ENCODE data around the gene MFSD11.
A peak's percentile ranks its signal among the peaks of the same experiment; 100 is the strongest.
"Not testable (repeated sequence)": the region's sequence is repeated elsewhere in the genome, so short reads cannot be mapped to it uniquely, and the experiment has no call there.

The MFSD11 gene

DNA sequence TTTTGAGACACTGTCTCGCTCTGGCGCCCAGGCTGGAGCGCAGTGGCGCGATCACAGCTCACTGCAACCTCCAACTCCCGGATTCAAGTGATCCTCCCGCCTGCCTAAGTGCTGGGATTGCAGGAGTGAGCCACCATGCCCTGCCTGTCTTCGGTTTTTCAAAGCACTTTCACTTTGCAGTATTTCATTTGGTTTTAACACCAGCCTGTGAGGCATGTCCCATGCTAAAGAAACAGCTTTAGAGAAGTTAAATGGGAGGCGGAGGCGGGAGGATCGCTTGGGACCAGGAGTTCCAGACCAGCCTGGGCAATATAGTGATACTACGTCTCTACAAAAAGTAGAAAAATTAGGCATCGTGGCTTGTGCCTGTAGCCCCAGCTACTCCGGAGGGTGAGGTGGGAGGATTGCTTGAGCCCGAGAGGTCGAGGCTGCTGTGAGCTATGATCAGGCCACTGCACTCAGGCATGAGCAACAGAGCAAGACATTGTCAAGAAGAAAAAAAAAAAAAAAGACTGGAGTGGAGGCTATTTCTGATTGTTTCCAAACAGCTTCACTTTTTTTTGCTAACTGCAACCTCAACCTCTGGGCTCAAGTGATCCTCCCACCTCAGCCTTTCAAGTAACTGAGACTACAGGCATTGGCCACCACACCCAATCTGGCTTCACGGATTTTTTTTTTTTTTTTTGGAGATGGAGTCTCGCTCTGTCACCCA, 10.0 kb upstream of the MFSD11 start:
- peak; percentile 72 for DNase-seq

DNA sequence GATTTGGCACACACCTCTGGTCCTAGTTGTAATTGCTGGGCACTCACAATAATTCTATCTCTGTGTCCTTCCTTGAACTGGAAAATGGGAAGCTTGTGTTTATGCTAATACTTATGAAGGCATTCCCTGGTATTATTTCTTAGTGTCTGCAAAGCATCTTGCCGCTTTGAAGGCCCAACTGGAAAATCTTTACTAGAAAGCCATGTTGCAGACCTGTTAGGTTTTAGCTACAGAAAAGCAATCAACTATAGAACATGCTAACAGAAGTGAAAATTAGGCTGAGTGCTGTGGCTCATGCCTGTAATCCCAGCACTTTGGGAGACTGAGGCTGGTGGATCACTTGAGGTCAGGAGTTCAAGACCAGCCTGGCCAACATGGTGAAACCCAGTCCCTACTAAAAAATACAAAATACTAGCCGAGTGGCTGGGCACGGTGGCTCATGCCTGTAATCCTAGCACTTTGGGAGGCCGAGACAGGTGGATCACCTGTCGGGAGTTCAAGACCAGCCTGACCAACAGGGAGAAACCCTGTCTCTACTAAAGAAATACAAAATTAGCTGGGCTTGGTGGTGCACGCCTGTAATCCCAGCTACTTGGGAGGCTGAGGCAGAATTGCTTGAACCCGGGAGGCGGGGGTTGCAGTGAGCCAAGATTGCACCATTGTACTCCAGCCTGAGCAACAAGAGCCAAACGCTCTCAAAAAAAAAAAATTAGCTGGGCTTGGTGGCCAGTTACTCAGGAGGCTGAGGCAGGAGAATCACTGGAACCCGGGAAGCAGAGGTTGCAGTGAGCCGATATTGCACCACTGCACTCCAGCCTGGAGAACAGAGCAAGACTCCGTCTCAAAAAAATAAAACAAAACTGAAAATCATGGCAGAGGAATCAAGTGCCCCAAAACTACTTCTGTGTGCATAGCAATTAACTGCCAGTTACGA, 5.9 kb upstream of the MFSD11 start:
- DNase-seq = not testable (repeated sequence)

DNA sequence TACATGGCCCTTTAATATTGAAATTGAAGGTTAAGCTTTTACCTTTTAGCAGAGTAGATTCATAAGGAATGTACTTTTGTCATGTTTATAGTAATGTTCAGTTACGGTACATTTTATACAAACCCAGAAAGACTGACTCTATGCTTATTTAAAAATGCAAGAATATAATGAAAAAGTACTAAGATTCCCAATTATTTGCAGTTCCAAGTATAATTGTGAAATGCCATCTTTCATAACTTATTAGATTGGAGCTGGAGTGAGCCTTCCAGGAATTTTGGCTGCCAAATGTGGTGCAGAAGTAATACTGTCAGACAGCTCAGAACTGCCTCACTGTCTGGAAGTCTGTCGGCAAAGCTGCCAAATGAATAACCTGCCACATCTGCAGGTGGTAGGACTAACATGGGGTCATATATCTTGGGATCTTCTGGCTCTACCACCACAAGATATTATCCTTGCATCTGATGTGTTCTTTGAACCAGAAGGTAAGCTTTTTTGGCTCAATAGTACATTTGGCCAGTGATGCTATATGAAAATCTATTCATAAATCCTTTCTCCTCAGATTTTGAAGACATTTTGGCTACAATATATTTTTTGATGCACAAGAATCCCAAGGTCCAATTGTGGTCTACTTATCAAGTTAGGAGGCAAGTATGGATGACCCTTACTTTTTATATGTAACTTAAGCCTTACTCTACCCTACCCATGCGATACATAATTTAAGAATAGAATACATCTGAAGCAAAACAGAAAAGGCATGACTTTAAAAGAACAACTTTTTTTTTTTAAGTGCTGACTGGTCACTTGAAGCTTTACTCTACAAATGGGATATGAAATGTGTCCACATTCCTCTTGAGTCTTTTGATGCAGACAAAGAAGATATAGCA, 4.9 kb upstream of the MFSD11 start:
- no peak for DNase-seq

DNA sequence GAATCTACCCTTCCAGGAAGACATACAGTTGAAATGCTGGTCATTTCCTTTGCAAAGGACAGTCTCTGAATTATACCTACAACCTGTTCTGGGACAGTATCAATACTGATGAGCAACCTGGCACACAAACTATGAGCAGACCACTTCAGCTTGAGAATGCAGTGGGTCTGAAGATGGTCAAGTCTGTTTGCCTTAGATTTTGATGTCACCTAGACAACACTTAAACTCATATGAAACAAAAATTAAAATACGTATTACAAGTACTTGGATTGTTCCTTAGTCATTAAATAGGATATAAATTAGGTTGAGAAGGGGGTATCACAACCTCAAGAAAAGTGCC, 4.3 kb upstream of the MFSD11 start:
- no peak for DNase-seq

DNA sequence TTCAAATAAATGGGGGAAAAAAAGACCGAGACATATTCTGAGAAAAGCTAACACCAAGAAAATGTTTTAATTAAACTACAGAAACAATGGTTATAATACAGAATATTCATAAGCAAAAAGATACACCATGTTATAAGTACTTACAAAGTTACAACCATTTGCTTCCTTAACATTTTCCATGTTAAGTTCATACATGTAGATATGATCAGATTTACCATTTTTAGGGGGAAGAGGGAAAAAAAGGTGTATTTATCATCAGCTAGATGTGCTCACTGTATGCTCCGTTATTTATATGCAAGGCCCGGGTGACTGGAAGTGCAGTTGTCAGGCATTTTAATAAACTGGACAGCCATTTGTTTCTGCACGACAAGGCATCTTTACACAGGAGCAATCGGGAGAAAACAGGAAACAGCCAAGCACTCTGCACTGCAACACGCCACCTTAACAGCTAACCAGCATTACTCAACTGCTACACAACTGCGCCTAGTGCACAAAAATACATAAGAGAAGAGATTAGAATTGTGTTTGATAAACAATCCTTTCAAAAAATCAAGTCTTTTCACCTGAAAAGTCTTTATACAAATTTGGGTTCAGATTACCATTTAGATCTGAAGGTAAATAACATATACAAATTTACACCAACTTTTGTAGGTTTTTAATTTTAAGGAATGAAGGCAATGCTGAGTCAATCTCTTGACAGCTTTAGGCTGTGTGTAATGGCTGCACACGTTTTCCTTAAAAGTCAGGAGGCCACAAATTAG, 3.7 kb upstream of the MFSD11 start:
- DNase-seq = no peak

DNA sequence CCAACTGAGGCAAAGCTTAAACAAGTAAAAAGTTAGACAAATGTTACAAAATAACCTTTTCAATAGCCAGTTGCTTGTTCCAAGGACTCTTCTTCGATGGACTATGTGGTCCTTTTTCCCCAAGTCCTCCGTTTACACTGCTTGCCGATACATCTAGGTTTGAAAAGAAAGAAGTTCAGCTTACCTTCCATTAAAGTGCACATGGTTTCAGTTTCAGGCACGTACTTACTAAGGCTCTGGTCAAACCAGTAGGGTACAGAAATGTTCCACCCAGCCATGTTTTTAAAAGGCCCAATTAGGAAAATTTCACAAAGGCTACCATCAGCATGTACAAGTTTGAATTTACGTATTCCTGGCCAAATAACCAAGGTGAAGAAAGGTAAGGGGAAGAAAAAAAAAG, 2.9 kb upstream of the MFSD11 start:
- DNase-seq = no peak

DNA sequence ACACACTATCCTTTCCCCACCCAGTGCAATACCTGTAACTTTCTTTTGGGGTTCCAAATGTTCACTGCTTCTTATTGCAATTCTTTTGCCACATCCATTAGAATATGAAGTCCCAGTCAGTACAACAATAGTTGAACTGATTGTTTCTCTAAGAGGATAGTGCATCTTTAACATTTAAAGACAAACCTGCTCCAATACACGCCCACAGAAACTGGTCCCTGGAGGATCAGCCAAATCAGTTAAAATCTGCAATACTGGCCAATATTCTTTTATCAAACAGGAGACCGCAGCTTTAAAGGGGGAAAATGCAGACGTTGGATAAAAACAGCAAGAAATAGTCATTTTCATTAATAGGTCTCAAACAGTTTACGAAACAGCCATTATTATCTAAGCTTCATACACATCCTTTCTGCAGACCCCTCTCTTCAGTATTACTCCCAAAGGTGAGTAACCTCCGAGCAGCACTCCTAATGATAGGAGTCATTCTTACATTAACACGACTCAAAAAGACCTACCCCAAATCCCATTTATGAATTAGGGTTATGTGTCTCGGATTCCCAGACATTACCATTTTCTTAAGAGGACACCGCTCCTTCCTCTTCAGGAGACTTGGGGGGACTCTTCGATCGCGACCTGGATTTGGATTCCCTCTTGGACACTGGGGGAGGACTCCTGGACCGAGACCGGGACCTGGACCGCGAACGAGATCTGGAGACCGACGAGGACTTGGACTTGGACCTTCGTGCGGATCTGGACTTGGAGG, 2.2 kb upstream of the MFSD11 start:
- no peak for DNase-seq

DNA sequence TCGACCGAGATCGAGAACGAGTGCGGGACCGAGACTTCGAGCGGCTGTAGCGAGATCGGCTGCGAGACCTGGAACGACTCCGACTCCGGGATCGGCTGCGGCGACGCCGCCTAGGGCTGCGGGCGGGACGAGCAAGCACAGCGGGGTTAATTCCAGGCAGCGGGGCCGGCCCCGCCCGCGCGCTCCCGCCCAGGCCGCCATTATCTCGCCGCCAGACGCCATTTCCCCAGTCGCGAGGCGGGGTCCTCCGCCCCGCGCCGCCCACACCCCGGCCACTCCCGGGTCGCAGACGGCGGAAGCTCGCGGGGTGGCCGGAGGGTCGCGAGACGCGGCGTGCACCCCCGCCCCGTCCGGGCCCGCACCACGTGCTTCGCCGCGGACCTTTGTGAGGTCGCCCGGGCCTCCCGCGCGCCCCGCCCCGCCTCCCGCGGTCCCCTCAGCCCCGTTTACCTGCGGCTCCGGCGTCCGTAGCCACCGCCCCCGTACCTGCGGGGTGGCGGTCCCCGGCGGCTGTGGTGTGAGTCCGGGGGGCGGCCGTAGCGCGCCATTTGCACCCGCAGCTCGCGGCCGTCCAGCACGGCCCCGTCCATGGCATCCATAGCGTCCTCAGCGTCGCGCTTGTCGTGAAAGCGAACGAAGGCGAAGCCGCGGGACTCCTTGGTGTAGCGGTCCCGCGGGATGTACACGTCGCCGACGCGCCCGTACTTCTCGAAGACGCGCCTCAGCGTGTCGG, 1.4 kb upstream of the MFSD11 start:
- DNase-seq = peak; percentile 91

DNA sequence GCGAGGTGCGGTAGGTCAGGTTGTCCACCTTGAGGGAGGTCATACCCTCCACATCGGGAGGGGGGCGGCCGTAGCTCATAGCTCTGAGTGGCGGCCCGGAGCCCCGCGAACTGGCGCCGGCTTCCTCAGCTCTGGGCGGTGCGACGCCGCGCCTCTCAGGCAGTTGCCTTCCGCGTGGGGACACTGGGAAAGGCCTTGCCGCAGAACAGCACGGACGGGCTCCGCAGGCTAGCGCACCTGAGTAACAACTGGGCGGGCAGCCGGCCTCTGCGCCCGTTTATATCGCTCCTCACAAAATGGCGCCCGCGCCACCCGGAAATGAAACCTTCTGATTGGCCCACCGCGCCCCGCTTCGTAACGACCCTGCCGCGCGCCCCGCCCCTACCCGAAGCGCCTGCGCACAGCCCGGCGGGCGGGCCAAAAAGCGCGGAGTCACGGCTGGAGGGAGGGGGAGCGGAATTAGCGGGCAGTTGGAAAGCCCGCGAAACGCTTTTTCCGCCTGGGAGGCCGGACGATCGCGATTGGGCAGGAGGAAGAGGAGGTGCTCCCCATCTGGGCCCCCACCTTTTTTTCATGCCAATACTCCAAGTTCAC, 740 bp upstream of the MFSD11 start, which contains the start of gene SRSF2:
SRSF2 (minus strand) TSS at position 250 of the 594 bp plus-strand sequence; CDS start at position 79, 171 bp downstream.
- DNase-seq = peak; percentile 100

DNA sequence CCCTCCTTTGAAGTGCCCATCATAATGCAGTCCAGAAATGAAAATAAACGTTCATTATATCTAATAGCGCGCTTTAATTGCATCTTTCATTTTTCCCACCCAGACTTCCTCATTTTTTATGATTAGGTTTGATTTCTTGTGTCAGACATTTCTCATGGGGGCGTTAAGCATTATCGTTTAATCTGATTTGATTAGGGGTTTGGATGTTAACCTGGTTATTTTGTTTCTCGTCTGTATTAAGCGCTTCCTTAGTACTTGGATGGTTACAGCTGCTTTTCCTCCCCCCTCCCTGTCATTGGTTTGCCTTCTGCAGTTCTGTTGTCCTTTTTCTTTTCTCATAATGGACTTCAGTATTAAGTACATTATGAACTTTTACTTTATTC, 540 bp downstream of the MFSD11 start:
- no peak for DNase-seq

DNA sequence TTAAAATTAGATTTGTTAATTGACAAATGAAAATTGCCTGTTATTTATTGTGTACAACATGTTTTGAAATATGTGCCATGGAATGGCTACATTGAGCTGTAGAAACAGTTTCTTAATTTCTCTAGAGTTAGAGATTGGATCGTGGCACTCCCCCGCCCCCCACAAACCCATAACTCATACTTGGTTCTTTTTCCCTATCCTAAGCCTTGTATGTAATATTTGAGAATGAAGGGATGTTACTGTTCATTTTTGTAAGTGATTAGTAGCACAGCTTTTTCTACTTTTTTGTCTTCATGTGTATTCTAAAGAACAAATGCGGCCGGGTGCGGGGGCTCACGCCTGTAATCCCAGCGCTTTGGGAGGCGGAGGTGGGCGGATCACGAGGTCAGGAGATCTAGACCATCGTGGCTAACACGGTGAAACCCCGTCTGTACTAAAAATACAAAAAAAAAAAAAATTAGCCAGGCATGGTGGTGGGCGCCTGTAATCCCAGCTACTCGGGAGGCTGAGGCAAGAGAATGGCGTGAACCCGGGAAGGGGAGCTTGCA, 1.7 kb downstream of the MFSD11 start:
- DNase-seq = not testable (repeated sequence)

DNA sequence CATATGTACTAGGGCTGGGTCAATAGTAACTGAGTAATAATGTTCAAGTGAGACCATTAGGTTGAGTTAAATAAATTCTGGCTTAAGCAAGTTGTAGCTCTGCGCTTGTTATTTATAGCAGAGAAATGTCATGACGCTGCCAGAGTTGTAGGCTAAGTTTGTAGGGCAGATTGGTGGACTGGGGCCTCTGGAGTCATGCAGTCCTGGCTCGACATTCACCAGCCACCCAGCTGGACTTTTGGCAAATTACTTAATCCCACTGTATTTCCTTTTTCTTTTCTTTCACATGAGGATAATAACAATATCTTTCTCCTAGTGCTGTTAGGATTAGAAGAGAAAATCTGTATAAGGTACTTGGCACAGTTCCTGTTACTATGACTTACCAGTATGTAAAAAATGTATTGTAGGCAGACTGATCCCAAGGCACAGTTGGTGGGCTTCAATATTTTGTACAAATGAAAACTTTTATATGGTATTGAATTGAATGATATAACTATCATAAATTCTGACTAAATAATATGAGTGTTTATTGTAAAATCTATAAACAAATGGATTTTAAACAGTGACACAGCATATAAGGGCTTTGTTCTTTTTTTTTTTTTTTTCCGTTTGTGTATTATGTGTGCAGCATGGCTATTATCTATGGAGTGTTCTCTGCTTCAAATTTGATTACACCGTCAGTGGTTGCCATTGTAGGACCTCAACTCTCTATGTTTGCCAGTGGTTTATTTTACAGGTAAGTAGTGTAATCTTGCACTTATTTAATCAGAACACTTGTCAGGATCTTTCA, 2.6 kb downstream of the MFSD11 start:
- no peak for DNase-seq

DNA sequence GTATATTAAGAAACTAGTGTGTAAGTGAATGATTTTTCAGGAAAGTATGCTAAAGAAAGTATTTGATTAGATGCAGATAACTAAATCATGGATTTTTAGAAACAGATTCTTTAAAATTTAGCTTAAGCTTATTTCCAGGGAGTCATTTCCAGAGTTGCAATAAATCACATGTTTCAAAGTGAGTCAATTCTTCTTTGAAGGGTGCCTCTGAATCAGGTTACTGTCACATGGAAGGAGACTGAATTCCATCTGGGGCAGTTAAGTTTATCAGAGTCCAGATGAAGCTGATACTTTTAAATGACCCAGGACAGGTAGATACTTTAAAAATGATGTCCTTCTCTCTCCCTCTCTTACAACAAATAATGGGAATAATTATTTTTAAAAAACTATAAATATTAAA, 5.0 kb downstream of the MFSD11 start:
- no peak for DNase-seq

DNA sequence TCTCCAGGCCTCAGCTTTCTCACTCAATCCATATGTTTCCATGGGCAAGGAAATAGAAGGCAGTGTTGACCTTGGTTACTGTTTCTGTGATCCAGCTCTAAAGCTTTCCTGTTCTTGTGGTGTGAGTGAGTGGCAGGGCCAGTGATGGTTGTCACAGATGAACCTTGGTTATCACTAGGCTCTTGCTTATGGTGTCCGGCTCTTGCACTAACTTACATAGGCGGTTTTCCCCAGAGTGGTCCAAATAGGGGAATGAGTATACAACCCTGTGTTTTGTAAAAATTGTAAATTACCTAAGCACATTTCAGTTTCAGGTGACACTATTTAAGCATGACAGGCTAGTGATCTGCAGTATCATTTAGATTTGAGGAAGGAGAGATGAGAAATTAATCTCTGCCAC, 6.8 kb downstream of the MFSD11 start:
- DNase-seq = no peak

DNA sequence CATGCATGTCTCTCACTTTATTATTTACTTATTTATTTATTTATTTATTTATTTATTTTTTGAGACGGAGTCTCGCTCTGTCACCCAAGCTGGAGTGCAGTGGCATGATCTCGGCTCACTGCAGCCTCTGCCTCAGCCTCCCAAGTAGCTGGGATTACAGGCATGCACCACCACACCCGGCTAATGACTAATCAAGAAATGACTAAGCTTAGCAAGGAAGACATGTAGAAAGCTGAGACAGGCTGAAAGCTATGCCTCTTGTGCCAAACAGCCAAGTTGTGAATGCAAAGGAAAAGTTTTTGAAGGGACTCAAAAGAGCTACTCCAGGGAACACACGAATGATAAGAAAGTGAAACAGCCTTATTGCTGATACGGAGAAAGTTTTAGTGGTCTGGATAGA, 7.9 kb downstream of the MFSD11 start:
- DNase-seq = not testable (repeated sequence)

DNA sequence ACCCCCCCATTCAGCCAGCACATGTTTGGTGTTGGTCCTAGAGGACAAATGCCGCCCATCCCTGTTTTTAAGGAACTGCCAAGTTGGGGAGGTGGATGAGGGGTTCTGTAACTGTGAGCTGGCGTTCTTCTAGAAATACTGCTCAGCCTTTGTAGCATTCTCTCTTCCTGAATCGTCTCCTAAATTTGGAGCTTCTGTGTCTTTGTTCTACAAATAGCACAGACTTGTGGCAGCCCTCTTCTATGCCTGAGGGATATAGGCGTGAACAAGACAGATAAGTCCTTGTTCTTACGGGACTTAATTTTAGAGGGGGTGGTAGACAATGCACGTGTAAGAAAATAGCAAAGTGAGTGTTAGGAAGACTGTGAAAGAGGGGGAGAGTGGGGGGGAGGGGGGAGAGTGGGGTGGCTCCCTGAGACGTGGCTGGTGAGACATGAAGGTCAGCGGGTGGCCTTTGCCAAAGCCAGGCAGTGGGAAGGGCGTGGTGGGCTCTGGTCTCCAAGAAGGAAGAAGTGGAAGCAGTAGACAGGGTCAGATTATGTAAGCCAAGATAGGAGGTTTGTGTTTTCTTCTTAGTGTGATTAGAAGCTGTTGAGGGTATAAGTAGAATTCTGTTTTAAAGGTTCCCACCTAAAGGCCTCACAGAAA, 9.9 kb downstream of the MFSD11 start:
- DNase-seq = no peak

DNA sequence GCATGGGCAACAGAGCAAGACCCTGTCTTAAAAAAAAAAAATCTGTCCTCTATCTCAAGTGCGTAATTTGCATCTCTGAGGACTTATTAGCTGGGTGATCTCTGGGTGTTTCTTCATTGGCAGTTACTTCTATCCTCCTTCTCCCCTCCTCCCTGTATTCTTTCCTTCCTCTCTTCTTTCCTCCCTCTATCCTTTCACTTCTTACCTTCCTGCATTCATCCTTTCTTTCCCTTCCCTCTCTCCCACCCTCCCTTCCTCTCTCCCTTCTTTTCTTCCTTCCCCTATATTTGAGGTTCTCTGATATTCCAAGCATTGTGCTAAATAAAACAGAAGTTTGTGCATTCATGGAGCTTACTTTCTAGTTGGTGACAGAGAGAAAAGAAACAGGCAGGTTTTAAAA, 10.7 kb downstream of the MFSD11 start:
- DNase-seq = no peak

DNA sequence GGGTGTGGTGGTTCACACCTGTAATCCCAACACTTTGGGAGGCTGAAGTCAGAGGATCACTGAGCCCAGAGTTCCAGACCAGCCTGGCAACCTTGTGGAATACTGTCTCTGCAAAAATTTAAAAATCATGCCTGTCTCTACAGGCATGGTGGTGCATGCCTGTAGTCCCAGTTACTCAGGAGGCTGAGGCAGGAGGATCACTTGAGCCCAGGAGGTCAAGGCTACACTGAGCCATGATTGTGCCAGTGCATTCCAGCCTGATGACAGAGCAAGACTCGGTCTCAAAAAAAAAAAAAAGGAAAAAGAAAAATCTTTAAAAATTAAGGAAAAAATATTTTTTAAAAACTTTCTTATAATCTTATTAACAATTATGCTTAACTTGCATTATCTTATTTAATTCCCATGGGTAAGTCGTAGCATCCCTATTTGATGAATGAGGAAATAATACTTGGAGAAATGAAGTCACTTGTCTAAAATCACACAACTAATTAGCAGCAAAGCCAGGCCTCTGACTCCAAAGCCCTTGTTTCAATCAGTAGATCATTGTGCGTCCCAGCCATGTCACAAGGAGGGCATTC, 13.6 kb downstream of the MFSD11 start:
- no peak for DNase-seq
